Smooth muscle cell (in vitro differentiated cells): ENCODE results near the gene C2orf72. TPM values are rescaled to one million over a fixed set of nuclear protein-coding genes. Genes with fewer than 3 reads are reported as not detected.

ENCODE experiments used
- DNase-seq: peaks from one replicate; lab custom pipeline; 2025; ENCODE audit not compliant: unreplicated experiment; lab: John Stamatoyannopoulos, UW
- H2AFZ ChIP-seq: fragments of 200-600 bp; sonication (generic); 2 replicates; pipeline ENCODE4 v1.6.0; 2016; ENCODE audit warnings: antibody characterized with exemption, low read depth, mild to moderate bottlenecking
- H3F3A ChIP-seq: fragments of 200-600 bp; sonication (generic); 2 replicates; pipeline ENCODE4 v1.6.0; 2017; ENCODE audit warnings: antibody characterized with exemption, low read depth
- H3K27ac ChIP-seq: fragments of 200-600 bp; sonication (generic); 2 replicates; pipeline ENCODE4 v1.5.1; 2016; ENCODE audit warnings: low read depth, mild to moderate bottlenecking
- H3K27me3 ChIP-seq: fragments of 200-600 bp; sonication (generic); 2 replicates; pipeline ENCODE4 v1.6.1; 2016; ENCODE audit warnings: low read depth, mild to moderate bottlenecking
- H3K36me3 ChIP-seq: fragments of 200-600 bp; sonication (generic); 2 replicates; pipeline ENCODE4 v1.5.1; 2016; ENCODE audit warnings: low read depth
- H3K4me1 ChIP-seq: fragments of 200-600 bp; sonication (generic); 2 replicates; pipeline ENCODE4 v1.5.1; 2016; ENCODE audit warnings: low read depth
- H3K4me2 ChIP-seq: fragments of 200-600 bp; sonication (generic); 2 replicates; pipeline ENCODE4 v1.6.0; 2016; ENCODE audit warnings: mild to moderate bottlenecking
- H3K4me3 ChIP-seq: fragments of 200-600 bp; sonication (generic); 2 replicates; pipeline ENCODE4 v1.5.1; 2016; ENCODE audit warnings: mild to moderate bottlenecking
- H3K79me2 ChIP-seq: fragments of 200-600 bp; sonication (generic); 2 replicates; pipeline ENCODE4 v1.6.0; 2016; ENCODE audit warnings: low read depth, mild to moderate bottlenecking
- H3K9ac ChIP-seq: fragments of 200-600 bp; sonication (generic); 2 replicates; pipeline ENCODE4 v1.6.0; 2016; ENCODE audit warnings: low read depth
- H3K9me3 ChIP-seq: fragments of 200-600 bp; sonication (generic); replicated peaks from 2 replicates; pipeline ENCODE4 v1.5.1; 2016; ENCODE audit warnings: low read depth
- H4K20me1 ChIP-seq: fragments of 200-600 bp; sonication (generic); 2 replicates; pipeline ENCODE4 v1.6.0; 2016; ENCODE audit warnings: low read depth
- CTCF ChIP-seq: fragments of 200-600 bp; sonication (generic); IDR thresholded peaks from 2 replicates; pipeline ENCODE4 v1.5.1; 2017; ENCODE audit warnings: borderline replicate concordance, mild to moderate bottlenecking, antibody characterized with exemption; ENCODE audit not compliant: insufficient read depth, poor library complexity, severe bottlenecking
- WGBS: methylation state at CpG from one replicate; pipeline ENCODE4 v1.1.7; 2016; ENCODE audit warnings: low lambda C conversion rate; 5-methylcytosine and 5-hydroxymethylcytosine counted together
- polyA plus RNA-seq: library from polyadenylated mRNA; unstranded; fragments of >200 nt; fragmentation: Nextera tagmentation; extraction: Ambion mirVana; gene quantifications from 2 replicates; pipeline ENCODE4 v1.2.1, GENCODE V29; 2016
- total RNA-seq: library from RNA; depleted of rRNA; stranded (reverse); fragments of >200 nt; gene quantifications from 2 replicates; pipeline ENCODE4 v1.2.3, GENCODE V29; 2014

The C2orf72 gene
- total and polyA plus RNA-seq, 2 experiments from 2014 or later, result 0.48 to 1.2 TPM

GRCh38 chr2:231033147-231034132 lies 3.9 kb upstream of the C2orf72 start:
- Histone ChIP-seq H3K4me1 (no peaks in the 10 kb centered on the region), H3K9me3 (no peaks in the 10 kb centered on the region), H3K4me2 (no peak overlapping the region), H3K9ac (no peak overlapping the region), H4K20me1 (no peaks in the 10 kb centered on the region), H3K4me3 (no peak overlapping the region), H3K79me2 (no peaks in the 10 kb centered on the region), H3F3A (no peaks in the 10 kb centered on the region), H3K36me3 (no peaks in the 10 kb centered on the region), H3K27me3 (peaks cover 51% of the 10 kb centered on the region), H3K27ac (no peak overlapping the region), H2AFZ (no peak overlapping the region)
- WGBS, result 71% methylated on average over 11 of the region's 11 CpGs
- no peak for DNase-seq
- TF ChIP-seq CTCF, result no peak

GRCh38 chr2:231034291-231034882 lies 2.9 kb upstream of the C2orf72 start:
- Histone ChIP-seq H3K36me3 (no peaks in the 10 kb centered on the region), H3K4me1 (no peaks in the 10 kb centered on the region), H3K9me3 (no peaks in the 10 kb centered on the region), H3K9ac (no peak overlapping the region), H3K27me3 (peaks cover 61% of the 10 kb centered on the region), H3F3A (no peaks in the 10 kb centered on the region), H3K27ac (no peak overlapping the region), H2AFZ (no peak overlapping the region), H3K4me3 (no peak overlapping the region), H3K4me2 (no peak overlapping the region), H4K20me1 (no peaks in the 10 kb centered on the region), H3K79me2 (no peaks in the 10 kb centered on the region)
- WGBS, result 74% methylated on average over 4 of the region's 4 CpGs
- TF ChIP-seq CTCF, result no peak
- DNase-seq, result no peak

DNA sequence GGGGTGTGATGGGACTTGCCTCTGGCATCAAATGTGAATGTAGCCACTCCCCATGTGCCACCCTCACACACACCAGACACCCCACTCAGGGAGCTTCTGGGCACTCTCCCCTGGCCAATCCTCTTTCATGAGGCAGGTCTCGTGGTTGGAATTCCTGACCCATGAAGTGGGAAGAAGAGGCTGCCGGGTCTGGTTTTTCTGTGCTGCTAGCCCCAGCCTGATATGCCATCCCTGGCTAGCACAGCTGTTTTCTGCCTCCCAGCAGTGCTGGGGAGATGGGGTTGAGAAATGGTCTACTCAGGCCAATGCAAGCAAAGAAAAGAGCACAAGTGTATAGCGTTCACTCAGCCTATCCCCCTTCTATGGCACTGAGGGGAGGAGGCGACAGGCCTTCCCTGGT lies 1.2 kb upstream of the C2orf72 start:
- H3K4me1 ChIP-seq, result no peaks in the 10 kb centered on the region
- no peak for TF ChIP-seq CTCF
- H3K27ac ChIP-seq, result no peak overlapping the region
- no peaks in the 10 kb centered on the region for H4K20me1 ChIP-seq
- no peak overlapping the region for H3K4me3 ChIP-seq
- no peak overlapping the region for H3K4me2 ChIP-seq
- no peaks in the 10 kb centered on the region for H3K79me2 ChIP-seq
- H3K27me3 ChIP-seq, result peaks cover 78% of the 10 kb centered on the region
- no peak overlapping the region for H2AFZ ChIP-seq
- no peak overlapping the region for H3K9ac ChIP-seq
- WGBS, result 60% methylated on average over 4 of the region's 4 CpGs
- H3K9me3 ChIP-seq, result no peaks in the 10 kb centered on the region
- no peaks in the 10 kb centered on the region for H3F3A ChIP-seq
- DNase-seq, result no peak
- H3K36me3 ChIP-seq, result no peaks in the 10 kb centered on the region
